ENCODE measurements around the gene NBPF8.
"Not testable (repeated sequence)": the region's sequence is repeated elsewhere in the genome, so short reads cannot be mapped to it uniquely, and the experiment has no call there.

Gene NBPF8, protein sequence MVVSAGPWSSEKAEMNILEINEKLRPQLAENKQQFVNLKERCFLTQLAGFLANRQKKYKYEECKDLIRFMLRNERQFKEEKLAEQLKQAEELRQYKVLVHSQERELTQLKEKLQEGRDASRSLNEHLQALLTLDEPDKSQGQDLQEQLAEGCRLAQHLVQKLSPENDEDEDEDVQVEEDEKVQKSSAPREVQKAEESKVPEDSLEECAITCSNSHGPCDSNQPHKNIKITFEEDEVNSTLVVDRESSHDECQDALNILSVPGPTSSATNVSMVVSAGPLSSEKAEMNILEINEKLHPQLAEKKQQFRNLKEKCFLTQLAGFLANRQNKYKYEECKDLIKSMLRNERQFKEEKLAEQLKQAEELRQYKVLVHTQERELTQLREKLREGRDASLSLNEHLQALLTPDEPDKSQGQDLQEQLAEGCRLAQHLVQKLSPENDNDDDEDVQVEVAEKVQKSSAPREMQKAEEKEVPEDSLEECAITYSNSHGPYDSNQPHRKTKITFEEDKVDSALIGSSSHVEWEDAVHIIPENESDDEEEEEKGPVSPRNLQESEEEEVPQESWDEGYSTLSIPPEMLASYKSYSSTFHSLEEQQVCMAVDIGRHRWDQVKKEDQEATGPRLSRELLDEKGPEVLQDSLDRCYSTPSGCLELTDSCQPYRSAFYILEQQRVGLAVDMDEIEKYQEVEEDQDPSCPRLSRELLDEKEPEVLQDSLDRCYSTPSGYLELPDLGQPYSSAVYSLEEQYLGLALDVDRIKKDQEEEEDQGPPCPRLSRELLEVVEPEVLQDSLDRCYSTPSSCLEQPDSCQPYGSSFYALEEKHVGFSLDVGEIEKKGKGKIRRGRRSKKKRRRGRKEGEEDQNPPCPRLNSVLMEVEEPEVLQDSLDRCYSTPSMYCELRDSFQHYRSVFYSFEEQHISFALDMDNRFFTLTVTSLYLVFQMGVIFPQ

DNA sequence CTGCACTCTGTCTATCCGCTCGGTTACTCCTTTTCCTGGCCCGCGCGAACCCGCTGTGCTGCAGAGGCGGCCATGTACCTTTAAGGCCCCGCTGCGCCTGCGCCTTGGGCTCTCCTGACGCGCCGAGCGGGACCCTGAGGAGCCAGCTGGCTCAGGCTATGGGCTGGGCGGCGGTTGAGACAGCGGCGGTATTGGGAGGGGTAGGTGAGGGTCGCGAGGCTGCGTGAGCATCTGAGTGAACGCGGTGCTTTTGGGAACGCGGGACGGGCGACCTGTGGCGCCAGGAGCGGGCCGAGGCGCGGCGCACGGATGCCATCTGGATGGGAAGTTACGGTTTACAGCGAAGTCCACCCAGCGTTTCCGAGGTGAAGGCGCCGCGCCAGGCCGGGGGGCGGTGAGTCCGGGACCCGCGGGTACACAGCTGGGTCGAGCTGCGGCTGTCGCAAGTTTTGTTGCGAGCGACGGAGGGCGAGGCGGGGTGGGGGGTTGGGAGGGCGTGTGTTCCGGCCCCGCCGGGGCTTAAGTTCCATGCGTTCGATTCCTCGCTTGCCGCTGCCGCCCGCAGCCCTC, at the start of gene NBPF8:
NBPF8 (plus strand) TSS at position 125 of the 570 bp plus-strand sequence. CDS start 21,488 bp downstream, outside the sequence.
- DNase-seq (ENCODE audit: low spot score), result not testable (repeated sequence)

DNA sequence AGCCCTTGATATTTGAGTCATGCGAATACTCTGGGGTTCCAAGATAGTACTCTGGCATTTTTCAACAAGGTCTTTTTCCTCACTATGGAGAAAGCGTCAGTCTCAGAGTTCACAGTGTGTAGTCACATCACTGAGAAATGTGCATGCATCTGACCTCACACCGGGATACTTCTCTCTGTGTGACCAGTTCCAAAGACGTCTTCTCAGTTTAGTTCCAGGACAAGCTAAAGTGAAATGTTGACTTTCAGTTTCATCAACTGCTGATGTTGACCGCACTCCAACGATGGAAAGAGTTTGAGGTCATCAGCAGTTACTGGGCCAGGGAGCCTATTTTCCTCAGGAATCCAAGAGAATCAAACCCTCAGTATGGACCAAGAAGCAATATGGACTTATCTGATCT, 47.1 kb upstream of the NBPF8 start:
- DNase-seq (ENCODE audit: low spot score), result not testable (repeated sequence)

DNA sequence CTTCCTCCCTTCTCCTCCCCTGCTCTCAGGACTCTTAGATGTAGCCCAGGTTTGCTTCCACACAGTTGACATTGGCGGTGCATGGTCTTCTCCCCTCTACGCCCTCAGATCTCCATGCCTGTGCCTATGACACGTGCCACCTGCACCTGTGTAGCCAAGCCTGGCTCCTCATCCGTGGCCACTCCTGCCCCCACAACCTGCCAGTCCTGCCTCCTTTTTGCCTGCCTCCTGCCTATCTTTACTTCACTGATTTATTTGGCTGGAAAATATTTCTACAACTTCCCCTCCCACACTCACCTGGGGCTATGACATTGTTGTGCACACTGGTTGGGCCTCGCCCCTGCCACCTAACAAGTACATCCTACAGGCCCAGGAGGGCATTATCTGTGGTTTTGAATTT, 28.2 kb upstream of the NBPF8 start:
- not testable (repeated sequence) for DNase-seq (ENCODE audit: low spot score)

DNA sequence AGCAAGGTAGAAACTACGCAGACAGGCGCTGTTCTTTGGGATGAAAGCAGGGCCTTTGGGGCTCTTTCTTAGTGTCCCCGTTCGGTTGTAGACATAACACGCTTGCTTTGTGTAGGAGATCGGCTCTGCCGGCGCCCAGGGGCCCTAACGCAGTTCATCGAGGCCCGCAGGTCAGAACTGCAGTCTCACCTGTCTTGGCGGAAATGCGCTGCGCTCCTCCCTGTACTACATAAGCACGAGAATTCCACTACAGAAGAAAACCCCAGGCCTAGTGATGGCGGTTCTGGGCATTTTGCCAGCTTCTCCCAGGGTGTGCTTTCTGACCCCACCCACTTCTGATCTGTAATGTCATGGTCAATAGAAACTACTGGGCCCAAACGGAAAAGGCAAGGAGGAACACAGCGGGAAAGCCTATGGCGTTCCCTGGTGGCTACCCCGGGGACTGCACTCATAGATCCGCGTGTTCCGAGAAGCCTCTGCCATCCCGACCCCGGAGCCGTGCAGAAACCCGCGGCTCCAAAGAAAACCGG, 26.2 kb upstream of the NBPF8 start:
- DNase-seq (ENCODE audit: low spot score), result peak; percentile 56

DNA sequence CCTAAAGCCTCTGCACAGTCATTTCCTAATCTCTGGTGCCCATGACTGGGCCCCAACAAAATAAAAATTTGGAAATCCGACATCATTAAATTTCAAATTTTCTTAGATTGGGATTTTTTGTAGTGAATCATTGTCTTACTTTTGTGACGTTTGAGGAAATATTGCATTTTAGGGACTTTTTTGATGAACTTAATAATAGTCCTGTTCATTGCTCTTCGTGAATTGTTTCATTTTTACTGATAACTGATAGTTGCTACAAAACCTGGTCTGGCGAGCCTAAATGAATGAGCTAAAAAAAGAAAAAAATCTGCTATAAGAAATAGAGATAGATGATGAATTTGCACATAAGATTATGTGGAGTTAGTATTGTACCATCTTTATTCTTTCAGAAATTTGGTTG, 23.5 kb upstream of the NBPF8 start:
- not testable (repeated sequence) for DNase-seq (ENCODE audit: low spot score)

DNA sequence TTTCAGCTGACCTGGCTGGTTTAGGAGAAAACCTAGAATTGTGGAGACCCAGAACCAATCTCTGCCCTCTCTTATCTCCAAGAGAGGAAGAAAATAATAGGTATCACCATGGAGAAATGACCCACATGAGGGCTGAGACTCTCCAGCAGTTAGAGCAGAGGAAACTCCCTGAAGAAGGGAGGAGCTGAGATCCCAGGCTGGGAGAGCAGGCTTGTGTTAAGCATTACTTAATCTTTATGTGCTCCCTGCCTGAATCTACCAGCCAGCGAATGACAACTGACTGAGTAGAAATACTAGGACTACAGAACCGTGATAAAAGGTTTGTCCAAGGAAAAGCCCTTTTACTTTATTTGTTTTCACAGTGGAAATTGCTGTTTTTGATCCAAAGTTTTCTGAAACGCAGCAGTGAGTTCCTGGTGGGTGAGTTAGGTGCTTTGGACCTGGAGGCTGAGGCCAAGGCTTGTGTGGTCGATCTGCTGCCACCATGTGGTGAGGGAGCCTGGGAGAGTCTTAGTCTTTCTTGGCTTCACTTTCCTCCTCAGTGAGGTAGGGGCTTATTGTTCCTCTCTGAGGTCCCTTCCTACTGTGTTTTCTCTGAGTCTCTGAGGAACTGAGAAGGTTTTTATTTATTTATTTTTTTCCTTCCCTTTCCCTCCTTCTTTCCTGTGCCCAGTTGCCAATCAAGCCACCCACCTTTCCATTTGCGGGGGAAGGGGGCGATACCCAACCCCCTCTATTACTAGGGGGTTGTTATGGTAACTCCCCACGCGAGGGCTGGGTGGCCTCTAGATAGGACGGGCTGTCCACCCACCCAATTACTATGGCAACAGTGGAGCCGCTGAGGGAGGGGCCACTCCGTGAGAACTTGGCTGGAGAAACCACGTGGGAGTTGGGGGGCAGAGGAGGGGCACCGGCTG, 21.3 kb upstream of the NBPF8 start:
- not testable (repeated sequence) for DNase-seq (ENCODE audit: low spot score)

DNA sequence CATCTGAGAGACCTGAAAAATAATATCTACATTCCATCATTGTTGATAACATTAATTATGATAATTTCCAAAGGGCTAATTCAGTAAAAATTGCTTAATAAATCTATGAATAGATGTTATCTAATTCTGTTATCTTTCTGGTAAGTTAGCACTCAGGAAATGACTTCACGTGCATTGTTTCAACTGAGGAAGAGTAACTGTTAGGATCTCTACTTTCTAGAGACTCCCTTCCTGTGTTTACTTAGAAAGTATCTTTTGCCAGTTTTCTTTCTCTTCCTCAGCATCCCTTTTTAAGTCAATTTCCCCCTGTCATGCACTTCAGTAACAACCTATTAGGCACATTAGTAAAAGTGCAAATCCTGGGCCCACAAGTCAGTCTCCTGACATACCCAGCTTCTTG, 9.5 kb upstream of the NBPF8 start:
- not testable (repeated sequence) for DNase-seq (ENCODE audit: low spot score)

DNA sequence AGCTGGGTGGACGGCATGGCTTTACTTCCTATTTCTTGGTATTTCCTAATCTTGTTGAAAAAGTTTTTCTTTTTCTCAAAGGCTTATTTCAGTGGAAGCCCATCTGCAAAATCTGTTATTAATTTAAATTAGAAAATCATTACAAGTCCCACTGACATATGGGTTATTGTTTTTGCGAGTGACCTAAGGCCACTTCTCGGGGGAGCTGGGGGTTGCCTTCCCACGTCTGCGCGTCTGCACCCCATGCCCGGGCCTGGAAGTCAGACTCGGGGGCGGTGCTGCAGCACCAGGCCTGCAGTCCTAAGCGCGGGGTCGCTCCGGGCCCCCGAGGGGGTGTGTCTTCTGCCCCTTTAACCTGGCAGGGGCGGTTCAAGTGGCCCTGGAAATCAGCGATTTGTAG, 384 bp upstream of the NBPF8 start:
- not testable (repeated sequence) for DNase-seq (ENCODE audit: low spot score)

DNA sequence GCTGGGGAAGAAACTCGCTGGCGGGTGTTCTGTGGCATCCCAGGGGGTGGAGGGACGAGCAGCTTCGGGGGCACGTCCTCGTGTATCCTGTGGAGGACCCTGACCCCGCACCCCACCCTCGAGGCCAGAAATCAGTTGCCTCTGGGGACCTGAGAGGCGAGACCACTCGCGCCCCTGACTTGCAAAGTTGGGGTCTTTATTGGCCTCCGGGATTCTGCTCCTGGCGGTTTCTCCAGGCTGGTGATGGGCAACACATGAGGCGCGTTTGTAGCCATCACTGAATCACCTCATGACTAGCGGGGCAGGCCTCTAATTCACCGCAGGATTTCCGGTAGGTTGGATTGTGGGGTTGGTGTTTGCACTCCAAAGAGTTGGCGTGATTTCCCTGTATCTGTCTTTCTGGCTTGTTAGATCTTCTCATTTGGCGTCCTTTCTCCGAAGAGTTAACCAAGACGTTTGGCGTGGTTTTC, 692 bp downstream of the NBPF8 start:
- DNase-seq (ENCODE audit: low spot score), result not testable (repeated sequence)

DNA sequence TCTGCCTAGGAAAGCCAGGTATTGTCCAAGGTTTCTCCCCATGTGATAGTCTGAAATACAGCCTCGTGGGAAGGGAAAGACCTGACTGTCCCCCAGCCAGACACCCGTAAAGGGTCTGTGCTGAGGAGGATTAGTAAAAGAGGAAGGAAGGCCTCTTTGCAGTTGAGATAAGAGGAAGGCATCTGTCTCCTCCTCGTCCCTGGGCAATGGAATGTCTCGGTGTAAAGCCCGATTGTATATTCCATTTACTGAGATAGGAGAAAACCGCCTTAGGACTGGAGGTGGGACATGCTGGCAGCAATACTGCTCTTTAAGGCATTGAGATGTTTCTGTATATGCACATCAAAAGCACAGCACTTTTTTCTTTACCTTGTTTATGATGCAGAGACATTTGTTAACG, 10.2 kb downstream of the NBPF8 start:
- DNase-seq (ENCODE audit: low spot score), result not testable (repeated sequence)

DNA sequence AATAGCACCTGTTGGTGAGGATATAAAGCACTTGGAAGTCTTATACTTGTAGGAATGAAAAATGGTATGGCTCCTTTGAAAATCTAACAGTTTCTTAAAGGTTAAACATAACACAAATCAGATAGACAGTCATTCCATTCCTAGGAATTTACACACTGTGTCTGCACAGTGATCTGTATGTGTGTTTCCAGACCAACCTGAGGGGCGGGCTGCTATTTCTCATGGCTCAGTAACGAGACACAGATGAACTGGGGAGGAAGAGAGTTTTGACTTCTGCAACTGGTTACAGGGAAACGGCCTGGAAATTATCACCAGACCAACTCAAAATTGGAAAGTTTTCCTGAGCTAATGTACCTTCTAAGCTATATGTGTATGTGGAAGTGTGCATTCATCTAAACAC, 16.8 kb downstream of the NBPF8 start:
- not testable (repeated sequence) for DNase-seq (ENCODE audit: low spot score)

DNA sequence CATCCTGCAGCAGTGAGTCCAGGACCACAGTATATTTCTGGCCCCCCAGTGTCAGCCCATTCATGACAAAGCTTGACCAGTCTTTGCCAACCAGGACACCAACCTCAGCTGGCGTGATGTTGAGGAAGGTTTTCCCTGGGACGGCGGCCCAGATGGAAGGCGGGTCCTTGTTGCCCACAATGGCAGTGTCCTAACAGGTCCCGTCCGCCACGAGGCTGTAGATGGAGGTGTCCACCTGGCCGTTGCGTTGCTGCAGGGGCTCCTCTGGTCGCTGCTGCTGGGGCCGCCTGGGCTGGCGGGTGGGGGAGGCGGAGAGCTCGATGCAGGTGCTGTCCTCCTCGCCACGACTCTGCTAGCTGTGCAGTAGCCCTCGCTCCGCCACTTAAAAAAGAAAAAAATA, 19.0 kb downstream of the NBPF8 start:
- not testable (repeated sequence) for DNase-seq (ENCODE audit: low spot score)

DNA sequence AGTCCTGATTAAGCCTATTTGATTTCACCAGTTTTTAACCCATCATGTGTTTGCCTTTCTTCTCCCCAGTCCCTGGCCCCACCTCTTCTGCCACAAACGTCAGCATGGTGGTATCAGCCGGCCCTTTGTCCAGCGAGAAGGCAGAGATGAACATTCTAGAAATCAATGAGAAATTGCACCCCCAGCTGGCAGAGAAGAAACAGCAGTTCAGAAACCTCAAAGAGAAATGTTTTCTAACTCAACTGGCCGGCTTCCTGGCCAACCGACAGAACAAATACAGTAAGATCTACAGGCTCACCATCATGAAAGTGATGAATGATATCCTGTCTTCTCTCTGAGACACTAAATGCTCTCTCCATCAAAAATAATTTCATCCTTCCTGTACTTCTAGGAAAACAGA, 34.3 kb downstream of the NBPF8 start:
- not testable (repeated sequence) for DNase-seq (ENCODE audit: low spot score)

Data from hematopoietic multipotent progenitor cell treated with erythropoietin and hydrocortisone succinate and interleukin-3 and kit ligand, for 15 days (in vitro differentiated cells).